ENCODE data around the gene RRP8.

- TF ChIP-seq CTCF (IDR thresholded peaks at IDR 0.05) (no peak), POLR2A (IDR thresholded peaks at IDR 0.05) (no peak)
Observed at GRCh38 chr11:6556139-6556949, 47.1 kb downstream of the RRP8 start.
